ENCODE results near the gene SUPT7L.

DNA sequence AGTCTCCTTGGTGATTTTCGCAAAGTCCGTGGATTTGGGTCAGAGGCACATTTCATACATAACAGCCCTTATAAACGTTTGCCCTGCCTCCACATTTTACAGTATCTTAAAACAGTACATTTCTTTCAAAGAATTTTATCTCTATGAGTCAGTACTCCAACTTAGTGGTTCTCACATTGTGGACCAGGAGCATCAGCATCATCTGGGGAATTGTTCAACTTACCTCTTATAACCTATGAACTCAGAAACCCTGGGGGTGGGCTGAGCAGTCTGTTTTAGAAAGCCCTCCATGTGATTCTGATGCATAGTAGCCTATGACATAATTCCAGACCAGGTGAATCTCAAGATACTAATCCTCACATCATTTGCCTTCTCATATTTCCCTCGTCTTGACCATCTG, 12.4 kb downstream of the SUPT7L start:
- TF ChIP-seq POLR2AphosphoS5 (IDR thresholded peaks at IDR 0.05; ENCODE audit: borderline replicate concordance, low read depth, low read length) (no peak), EZH2 (IDR thresholded peaks at IDR 0.05) (no peak)

All from SK-N-MC (cell line).